Endodermal cell (in vitro differentiated cells): ENCODE data around the gene NRXN3. TPM values are rescaled to one million over a fixed set of nuclear protein-coding genes. Genes with fewer than 3 reads are reported as not detected.

Experiments used
- DNase-seq: peaks from one replicate; pipeline ENCODE4 v3.0.0-alpha.2; 2017
- H3K27ac ChIP-seq: 2 replicates; pipeline ENCODE4 v1.5.1; 2013; ENCODE audit warnings: mild to moderate bottlenecking, low read depth, low read length, moderate library complexity
- H3K27me3 ChIP-seq: 2 replicates; pipeline ENCODE4 v1.6.1; 2013; ENCODE audit warnings: mild to moderate bottlenecking, low read length, moderate library complexity; ENCODE audit not compliant: insufficient read depth, control insufficient read depth, poor library complexity, severe bottlenecking
- H3K36me3 ChIP-seq: 2 replicates; pipeline ENCODE4 v1.7.0; 2013; ENCODE audit warnings: mild to moderate bottlenecking, low read length, moderate library complexity; ENCODE audit not compliant: control insufficient read depth, insufficient read depth
- H3K4me1 ChIP-seq: one replicate; pipeline ENCODE4 v1.7.0; 2013; ENCODE audit warnings: low read length; ENCODE audit not compliant: control insufficient read depth, insufficient read depth
- H3K4me3 ChIP-seq: 2 replicates; pipeline ENCODE4 v1.5.1; 2013; ENCODE audit warnings: mild to moderate bottlenecking, low read length, moderate library complexity
- H3K9ac ChIP-seq: 2 replicates; pipeline ENCODE4 v1.6.1; 2013; ENCODE audit warnings: mild to moderate bottlenecking, low read length, moderate library complexity; ENCODE audit not compliant: poor library complexity, severe bottlenecking; ENCODE audit errors: extremely low read depth
- H3K9me3 ChIP-seq: 2 replicates; pipeline ENCODE4 v1.6.1; 2013; ENCODE audit warnings: mild to moderate bottlenecking, low read length, moderate library complexity; ENCODE audit not compliant: control insufficient read depth
- H3K27ac Mint-ChIP-seq: 2 replicates; pipeline ENCODE4 v1.8.0; 2020; ENCODE audit warnings: mixed read lengths
- H3K27me3 Mint-ChIP-seq: 2 replicates; pipeline ENCODE4 v1.8.0; 2021; ENCODE audit warnings: mild to moderate bottlenecking, mixed read lengths; ENCODE audit not compliant: insufficient read depth
- H3K36me3 Mint-ChIP-seq: 2 replicates; pipeline ENCODE4 v1.8.0; 2020; ENCODE audit warnings: low read depth, mixed read lengths
- H3K4me1 Mint-ChIP-seq: 2 replicates; pipeline ENCODE4 v1.8.0; 2020; ENCODE audit warnings: mixed read lengths
- H3K4me3 Mint-ChIP-seq: 2 replicates; pipeline ENCODE4 v1.8.0; 2020; ENCODE audit warnings: mild to moderate bottlenecking, moderate library complexity, mixed read lengths
- H3K9me3 Mint-ChIP-seq: 2 replicates; pipeline ENCODE4 v1.8.0; 2020; ENCODE audit warnings: mild to moderate bottlenecking, mixed read lengths
- CTCF ChIP-seq: fragments of 200-600 bp; sonication (generic); conservative IDR thresholded peaks from 2 replicates; pipeline ENCODE4 v1.5.0; 2021; ENCODE audit warnings: antibody characterized with exemption, mild to moderate bottlenecking
- WGBS, 2 experiments: methylation state at CpG; one replicate each; pipeline versions ENCODE4 v1.1.5 to v1.1.7; 2013; ENCODE audit warnings: missing lambda C conversion rate in 2 of 2, mixed read lengths in 1 of 2; ENCODE audit not compliant: insufficient coverage in 1 of 2, insufficient read length in 1 of 2; 5-methylcytosine and 5-hydroxymethylcytosine counted together
- total RNA-seq, 2 donors: library from RNA; stranded (reverse); fragmentation: NEBNext Ultra II Directional in 1 of 2; extraction: Animal tissue kit (Norgen Biotek cat#: 25700) in 1 of 2; gene quantifications; 2 replicates in 1 of 2; 3 replicates in 1 of 2; pipeline ENCODE4 v1.2.1, GENCODE V29; 2021

NRXN3 gene
- total RNA-seq, 2 donors from 2014 or later, result 20.9 to 21.4 TPM

GRCh38 chr14:78202163-78202562 is 32.0 kb downstream of the NRXN3 start:
- 92 to 100% methylated on average over 3 to 5 of the region's 5 CpGs for WGBS, 2 experiments
- Histone ChIP-seq H3K9me3 (no peaks in the 10 kb centered on the region), H3K36me3 (no peaks in the 10 kb centered on the region), H3K27me3 (no peaks in the 10 kb centered on the region), H3K27ac (no peak overlapping the region), H3K4me3 (no peak overlapping the region), H3K4me1 (no peaks in the 10 kb centered on the region), H3K9ac (no peak overlapping the region)
- no peaks in the 10 kb centered on the region for H3K4me1 Mint-ChIP-seq
- peaks cover 4% of the 10 kb centered on the region for H3K9me3 Mint-ChIP-seq
- no peak overlapping the region for H3K4me3 Mint-ChIP-seq
- peaks cover 3% of the 10 kb centered on the region for H3K27me3 Mint-ChIP-seq
- no peak for DNase-seq
- no peaks in the 10 kb centered on the region for H3K36me3 Mint-ChIP-seq
- TF ChIP-seq CTCF, result no peak
- H3K27ac Mint-ChIP-seq, result no peak overlapping the region

DNA sequence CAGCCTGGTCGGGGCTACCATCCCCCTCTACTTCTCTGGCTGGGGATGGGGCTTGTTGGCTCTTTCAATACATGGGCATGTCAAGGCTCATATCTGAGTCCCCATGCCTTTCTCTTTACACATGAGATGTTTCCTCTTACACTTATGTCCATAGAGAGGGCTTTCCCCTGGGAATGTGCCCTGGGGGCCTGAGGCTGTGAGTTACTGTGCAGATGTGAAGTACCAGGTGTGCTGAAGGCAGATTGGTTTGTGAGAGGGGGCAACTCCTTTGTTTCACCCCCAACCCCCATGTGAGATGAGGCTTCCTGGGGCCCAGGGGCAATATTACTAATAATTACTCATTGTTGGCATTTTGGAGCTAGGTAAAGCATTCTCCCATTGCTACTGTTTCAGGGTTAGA is 32.8 kb downstream of the NRXN3 start:
- no peak for TF ChIP-seq CTCF
- Histone ChIP-seq H3K36me3 (no peaks in the 10 kb centered on the region), H3K4me3 (no peak overlapping the region), H3K9ac (no peak overlapping the region), H3K27ac (no peak overlapping the region), H3K27me3 (no peaks in the 10 kb centered on the region), H3K4me1 (no peaks in the 10 kb centered on the region), H3K9me3 (no peaks in the 10 kb centered on the region)
- 45% methylated on average over 1 of the region's 1 CpG; no CpG with 5 or more reads in 1 of the 2 experiments for WGBS, 2 experiments
- no peak overlapping the region for H3K4me3 Mint-ChIP-seq
- H3K4me1 Mint-ChIP-seq, result no peaks in the 10 kb centered on the region
- DNase-seq, result no peak
- no peak overlapping the region for H3K27ac Mint-ChIP-seq
- peaks cover 3% of the 10 kb centered on the region for H3K27me3 Mint-ChIP-seq
- H3K36me3 Mint-ChIP-seq, result no peaks in the 10 kb centered on the region
- peaks cover 2% of the 10 kb centered on the region for H3K9me3 Mint-ChIP-seq

GRCh38 chr14:78207414-78207813 is 37.2 kb downstream of the NRXN3 start:
- Histone ChIP-seq H3K9me3 (peaks cover 2% of the 10 kb centered on the region), H3K36me3 (no peaks in the 10 kb centered on the region), H3K27ac (no peak overlapping the region), H3K4me3 (no peak overlapping the region), H3K27me3 (no peaks in the 10 kb centered on the region), H3K9ac (no peak overlapping the region), H3K4me1 (no peaks in the 10 kb centered on the region)
- Mint-ChIP-seq H3K36me3 (no peaks in the 10 kb centered on the region), H3K9me3 (no peaks in the 10 kb centered on the region), H3K27ac (no peak overlapping the region), H3K27me3 (no peaks in the 10 kb centered on the region), H3K4me3 (no peak overlapping the region), H3K4me1 (peaks cover 4% of the 10 kb centered on the region)
- DNase-seq, result no peak
- no peak for TF ChIP-seq CTCF
- WGBS, 2 experiments, result 92 to 96% methylated on average over 4 to 5 of the region's 5 CpGs
